ENCODE measurements around the gene SND1.

DNA sequence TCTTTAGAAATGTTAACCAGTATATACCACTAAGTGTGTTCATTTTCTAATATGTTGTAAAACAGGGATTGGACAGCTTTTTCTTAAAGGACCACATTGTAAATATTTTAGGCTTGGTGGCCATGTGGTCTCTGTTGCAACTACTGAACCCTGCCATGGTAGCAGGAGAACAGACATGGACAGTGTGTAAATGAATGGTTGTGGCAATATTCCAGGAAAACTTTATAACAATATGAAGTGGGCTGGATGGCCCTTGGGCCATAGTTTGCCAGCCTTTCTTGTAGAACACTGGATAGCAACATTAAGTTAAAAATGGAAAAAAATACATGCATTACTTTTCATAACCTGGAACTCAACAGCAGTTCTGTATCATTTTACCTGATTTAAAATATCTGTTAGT is 61.0 kb downstream of the SND1 start:
- TF ChIP-seq, protein P1, sequence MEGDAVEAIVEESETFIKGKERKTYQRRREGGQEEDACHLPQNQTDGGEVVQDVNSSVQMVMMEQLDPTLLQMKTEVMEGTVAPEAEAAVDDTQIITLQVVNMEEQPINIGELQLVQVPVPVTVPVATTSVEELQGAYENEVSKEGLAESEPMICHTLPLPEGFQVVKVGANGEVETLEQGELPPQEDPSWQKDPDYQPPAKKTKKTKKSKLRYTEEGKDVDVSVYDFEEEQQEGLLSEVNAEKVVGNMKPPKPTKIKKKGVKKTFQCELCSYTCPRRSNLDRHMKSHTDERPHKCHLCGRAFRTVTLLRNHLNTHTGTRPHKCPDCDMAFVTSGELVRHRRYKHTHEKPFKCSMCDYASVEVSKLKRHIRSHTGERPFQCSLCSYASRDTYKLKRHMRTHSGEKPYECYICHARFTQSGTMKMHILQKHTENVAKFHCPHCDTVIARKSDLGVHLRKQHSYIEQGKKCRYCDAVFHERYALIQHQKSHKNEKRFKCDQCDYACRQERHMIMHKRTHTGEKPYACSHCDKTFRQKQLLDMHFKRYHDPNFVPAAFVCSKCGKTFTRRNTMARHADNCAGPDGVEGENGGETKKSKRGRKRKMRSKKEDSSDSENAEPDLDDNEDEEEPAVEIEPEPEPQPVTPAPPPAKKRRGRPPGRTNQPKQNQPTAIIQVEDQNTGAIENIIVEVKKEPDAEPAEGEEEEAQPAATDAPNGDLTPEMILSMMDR (IDR thresholded peaks at IDR 0.05), result no peak
- no peak for TF ChIP-seq POLR2A (IDR thresholded peaks at IDR 0.05)
